Panc1 (cell line): ENCODE results near the gene IL16. TPM values are rescaled to one million over a fixed set of nuclear protein-coding genes. Genes with fewer than 3 reads are reported as not detected.

Experiments
- ATAC-seq: fragments of 200-7000 bp; cut with Tn5 transposase; 2 replicates; pipeline ENCODE4 v1.9.1; 2020; ENCODE audit warnings: mild to moderate bottlenecking, moderate library complexity
- BruUV-seq: library from RNA; stranded (reverse); fragments of 400-500 nt; replicated peaks from 2 replicates; lab custom pipeline; 2021; lab: Mats Ljungman, UMichigan
- CTCF ChIA-PET: fragments of 300-600 bp; sonication (Branson Sonifier 250); formaldehyde crosslinking; loops from one replicate; lab custom pipeline; 2022; ENCODE audit warnings: antibody characterized with exemption; lab: Charles Lee
- POLR2A ChIA-PET: fragments of 300-600 bp; sonication (Branson Sonifier 250); formaldehyde crosslinking; loops from one replicate; lab custom pipeline; 2022; ENCODE audit warnings: antibody characterized with exemption; lab: Charles Lee
- DNase-seq: peaks from one replicate; pipeline ENCODE4 v3.0.0-alpha.2; 2010; ENCODE audit warnings: low read depth, low spot score
- H3K27ac ChIP-seq: 2 replicates; pipeline ENCODE4 v1.5.1; 2011; ENCODE audit warnings: mild to moderate bottlenecking, low read length, inconsistent platforms
- H3K27me3 ChIP-seq: fragments of 200-500 bp; sonication (Bioruptor generic); 2 replicates; pipeline ENCODE4 v1.6.0; 2014; ENCODE audit warnings: low read length, inconsistent platforms; ENCODE audit not compliant: control insufficient read depth, insufficient read depth
- H3K36me3 ChIP-seq: fragments of 200-500 bp; sonication (Bioruptor generic); 2 replicates; pipeline ENCODE4 v1.5.1; 2014; ENCODE audit warnings: inconsistent platforms, mild to moderate bottlenecking, low read length, moderate library complexity; ENCODE audit not compliant: control insufficient read depth, insufficient read depth
- H3K4me1 ChIP-seq: 2 replicates; pipeline ENCODE4 v1.5.1; 2011; ENCODE audit warnings: inconsistent platforms, mild to moderate bottlenecking, low read length, moderate library complexity; ENCODE audit not compliant: control insufficient read depth, insufficient read depth
- H3K4me3 ChIP-seq, 2 experiments: 2 replicates each; pipeline ENCODE4 v1.5.1; 2011 to 2012; ENCODE audit warnings: low read depth in 2 of 2, low read length in 2 of 2, mild to moderate bottlenecking in 2 of 2, inconsistent platforms in 1 of 2, moderate library complexity in 1 of 2
- H3K9me3 ChIP-seq: fragments of 200-500 bp; sonication (Bioruptor generic); 2 replicates; pipeline ENCODE4 v1.5.1; 2014; ENCODE audit warnings: low read depth, mild to moderate bottlenecking, inconsistent platforms, low read length, moderate library complexity; ENCODE audit not compliant: control insufficient read depth, insufficient read depth
- POLR2AphosphoS5 ChIP-seq: IDR thresholded peaks from 2 replicates; pipeline ENCODE4 v1.6.1; 2012; ENCODE audit warnings: mild to moderate bottlenecking, low read depth, low read length, moderate library complexity
- SIN3A ChIP-seq: IDR thresholded peaks from 2 replicates; pipeline ENCODE4 v1.6.1; 2012; ENCODE audit warnings: low read depth, mild to moderate bottlenecking, low read length, moderate library complexity, borderline replicate concordance; ENCODE audit not compliant: insufficient read depth
- TCF7L2 ChIP-seq: IDR thresholded peaks from 2 replicates; pipeline ENCODE4 v1.6.1; 2011; ENCODE audit warnings: mild to moderate bottlenecking, low read depth, low read length, inconsistent platforms
- in situ Hi-C: cut with HindIII; loops from 2 replicates; pipeline ENCODE4 v1.10.0; 2016; ENCODE audit warnings: low sequenced_read_pairs, low pct_unique_long_range_greater_than_20kb
- intact Hi-C: fragments of 100-400 bp; cut with micrococcal nuclease; formaldehyde crosslinking; loops from one replicate; pipeline ENCODE4 v1.10.0; 2022; ENCODE audit not compliant: unreplicated experiment
- total RNA-seq: library from RNA; stranded (reverse); gene quantifications from one replicate; pipeline ENCODE4 v1.2.1, GENCODE V29; 2021; ENCODE audit not compliant: unreplicated experiment
- TF ChIP-seq, protein P1 (sequence below), 2 experiments: IDR thresholded peaks; 2 replicates each; pipeline ENCODE4 v1.6.1; 2011 to 2012; ENCODE audit warnings: low read depth in 2 of 2, control low read depth in 1 of 2, low read length in 1 of 2, mild to moderate bottlenecking in 1 of 2, moderate library complexity in 1 of 2; ENCODE audit not compliant: insufficient read depth in 1 of 2
- TF ChIP-seq, protein P2 (sequence below): fragments of 450-650 bp; IDR thresholded peaks from 2 replicates; pipeline ENCODE4 v1.5.1; 2017; ENCODE audit warnings: mild to moderate bottlenecking

Gene IL16
- total RNA-seq, 1 experiment from 2014 or later = 1.0 TPM

DNA sequence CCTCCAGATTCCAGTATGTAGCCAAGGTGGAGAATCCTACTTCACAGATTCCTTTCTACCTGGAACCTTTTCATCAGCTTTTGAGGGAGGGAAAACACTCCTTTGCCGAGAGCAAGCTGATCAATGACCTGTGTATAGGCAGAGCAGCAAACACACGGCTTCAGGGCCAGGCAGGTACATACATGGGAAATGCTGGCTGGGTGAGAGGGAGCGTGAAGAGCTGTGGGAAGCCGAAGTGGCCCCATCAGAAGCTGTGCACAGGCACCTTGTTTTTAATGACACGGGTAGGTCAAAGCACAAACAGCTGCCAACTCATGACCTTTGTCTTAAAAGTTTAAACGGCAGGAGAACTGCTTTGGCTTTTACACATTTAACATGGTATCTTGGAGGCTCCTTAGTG, 101.9 kb downstream of the IL16 start:
- in situ Hi-C loops (no loop called here), intact Hi-C loops (no loop called here)
- DNase-seq (no peak), ATAC-seq (no peak)
- H3K27me3 ChIP-seq = peaks cover 4% of the 10 kb centered on the region; the same call in 1 of the 2 replicates
- H3K4me1 ChIP-seq = no peaks in the 10 kb centered on the region
- H3K36me3 ChIP-seq = no peaks in the 10 kb centered on the region
- no peak for TF ChIP-seq TCF7L2
- TF ChIP-seq, protein P1, sequence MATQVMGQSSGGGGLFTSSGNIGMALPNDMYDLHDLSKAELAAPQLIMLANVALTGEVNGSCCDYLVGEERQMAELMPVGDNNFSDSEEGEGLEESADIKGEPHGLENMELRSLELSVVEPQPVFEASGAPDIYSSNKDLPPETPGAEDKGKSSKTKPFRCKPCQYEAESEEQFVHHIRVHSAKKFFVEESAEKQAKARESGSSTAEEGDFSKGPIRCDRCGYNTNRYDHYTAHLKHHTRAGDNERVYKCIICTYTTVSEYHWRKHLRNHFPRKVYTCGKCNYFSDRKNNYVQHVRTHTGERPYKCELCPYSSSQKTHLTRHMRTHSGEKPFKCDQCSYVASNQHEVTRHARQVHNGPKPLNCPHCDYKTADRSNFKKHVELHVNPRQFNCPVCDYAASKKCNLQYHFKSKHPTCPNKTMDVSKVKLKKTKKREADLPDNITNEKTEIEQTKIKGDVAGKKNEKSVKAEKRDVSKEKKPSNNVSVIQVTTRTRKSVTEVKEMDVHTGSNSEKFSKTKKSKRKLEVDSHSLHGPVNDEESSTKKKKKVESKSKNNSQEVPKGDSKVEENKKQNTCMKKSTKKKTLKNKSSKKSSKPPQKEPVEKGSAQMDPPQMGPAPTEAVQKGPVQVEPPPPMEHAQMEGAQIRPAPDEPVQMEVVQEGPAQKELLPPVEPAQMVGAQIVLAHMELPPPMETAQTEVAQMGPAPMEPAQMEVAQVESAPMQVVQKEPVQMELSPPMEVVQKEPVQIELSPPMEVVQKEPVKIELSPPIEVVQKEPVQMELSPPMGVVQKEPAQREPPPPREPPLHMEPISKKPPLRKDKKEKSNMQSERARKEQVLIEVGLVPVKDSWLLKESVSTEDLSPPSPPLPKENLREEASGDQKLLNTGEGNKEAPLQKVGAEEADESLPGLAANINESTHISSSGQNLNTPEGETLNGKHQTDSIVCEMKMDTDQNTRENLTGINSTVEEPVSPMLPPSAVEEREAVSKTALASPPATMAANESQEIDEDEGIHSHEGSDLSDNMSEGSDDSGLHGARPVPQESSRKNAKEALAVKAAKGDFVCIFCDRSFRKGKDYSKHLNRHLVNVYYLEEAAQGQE (IDR thresholded peaks at IDR 0.05; ENCODE audit: insufficient read depth in 1 of 2, low read depth in 2 of 2, low read length in 1 of 2) = no peak
- TF ChIP-seq POLR2AphosphoS5 = no peak
- TF ChIP-seq, protein P2, sequence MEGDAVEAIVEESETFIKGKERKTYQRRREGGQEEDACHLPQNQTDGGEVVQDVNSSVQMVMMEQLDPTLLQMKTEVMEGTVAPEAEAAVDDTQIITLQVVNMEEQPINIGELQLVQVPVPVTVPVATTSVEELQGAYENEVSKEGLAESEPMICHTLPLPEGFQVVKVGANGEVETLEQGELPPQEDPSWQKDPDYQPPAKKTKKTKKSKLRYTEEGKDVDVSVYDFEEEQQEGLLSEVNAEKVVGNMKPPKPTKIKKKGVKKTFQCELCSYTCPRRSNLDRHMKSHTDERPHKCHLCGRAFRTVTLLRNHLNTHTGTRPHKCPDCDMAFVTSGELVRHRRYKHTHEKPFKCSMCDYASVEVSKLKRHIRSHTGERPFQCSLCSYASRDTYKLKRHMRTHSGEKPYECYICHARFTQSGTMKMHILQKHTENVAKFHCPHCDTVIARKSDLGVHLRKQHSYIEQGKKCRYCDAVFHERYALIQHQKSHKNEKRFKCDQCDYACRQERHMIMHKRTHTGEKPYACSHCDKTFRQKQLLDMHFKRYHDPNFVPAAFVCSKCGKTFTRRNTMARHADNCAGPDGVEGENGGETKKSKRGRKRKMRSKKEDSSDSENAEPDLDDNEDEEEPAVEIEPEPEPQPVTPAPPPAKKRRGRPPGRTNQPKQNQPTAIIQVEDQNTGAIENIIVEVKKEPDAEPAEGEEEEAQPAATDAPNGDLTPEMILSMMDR = no peak
- no peak for TF ChIP-seq SIN3A
- no peak overlapping the region for H3K4me3 ChIP-seq
- no peak overlapping the region for H3K27ac ChIP-seq
- CTCF ChIA-PET = no interaction called here
- BruUV-seq = no TSS peak
- H3K9me3 ChIP-seq = no peaks in the 10 kb centered on the region
- POLR2A ChIA-PET = no interaction called here

DNA sequence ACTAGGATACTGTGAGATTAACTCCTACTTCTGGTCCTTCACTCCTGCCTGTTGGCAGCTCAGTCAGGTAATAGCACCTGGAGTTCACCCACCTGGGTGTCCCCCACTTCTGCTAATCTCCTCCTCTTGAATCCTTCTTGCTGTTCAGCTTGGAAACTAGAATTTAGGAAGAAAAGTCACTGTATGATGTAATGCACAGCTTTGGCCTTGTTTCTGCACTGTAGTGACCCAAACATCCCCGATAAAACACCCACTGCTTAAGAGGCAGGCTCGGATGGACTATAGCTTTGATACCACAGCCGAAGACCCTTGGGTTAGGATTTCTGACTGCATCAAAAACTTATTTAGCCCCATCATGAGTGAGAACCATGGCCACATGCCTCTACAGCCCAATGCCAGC, 102.5 kb downstream of the IL16 start:
- intact Hi-C loops = no loop called here
- DNase-seq (no peak), ATAC-seq (no peak)
- ChIA-PET CTCF (no interaction called here), POLR2A (no interaction called here)
- BruUV-seq = no TSS peak
- TF ChIP-seq, protein P2 = no peak
- TF ChIP-seq SIN3A (no peak), TCF7L2 (no peak), POLR2AphosphoS5 (no peak)
- TF ChIP-seq, protein P1 (IDR thresholded peaks at IDR 0.05; ENCODE audit: insufficient read depth in 1 of 2, low read depth in 2 of 2, low read length in 1 of 2) = no peak
- Histone ChIP-seq H3K36me3 (no peaks in the 10 kb centered on the region), H3K4me1 (no peaks in the 10 kb centered on the region), H3K4me3 (no peak overlapping the region), H3K27ac (no peak overlapping the region), H3K27me3 (peaks cover 4% of the 10 kb centered on the region; the same call in 1 of the 2 replicates), H3K9me3 (no peaks in the 10 kb centered on the region)
- in situ Hi-C loops = no loop called here
